Vagina (tissue), 2 donors: ENCODE measurements around the gene TMEM184B.

Experiments used
- POLR2A ChIP-seq, 2 donors: fragments of 450-650 bp; IDR thresholded peaks; one replicate each; pipeline ENCODE4 v1.6.1; 2017; ENCODE audit warnings: antibody characterized with exemption in 2 of 2, mild to moderate bottlenecking in 2 of 2, moderate library complexity in 2 of 2
- POLR2AphosphoS5 ChIP-seq, 2 donors: sonication (generic); formaldehyde crosslinking; IDR thresholded peaks; one replicate each; pipeline ENCODE4 v1.9.0; 2017; ENCODE audit warnings: antibody characterized with exemption in 2 of 2, mild to moderate bottlenecking in 2 of 2, low read depth in 1 of 2; ENCODE audit not compliant: insufficient read depth in 1 of 2
- TF ChIP-seq, protein P1 (sequence below), 3 experiments: fragments of 450-650 bp in 2 of 3; fragments of 200-600 bp in 1 of 3; sonication (generic) in 1 of 3; IDR thresholded peaks; one replicate each; pipeline ENCODE4 v1.5.1; 2017 to 2019; ENCODE audit warnings: antibody characterized with exemption in 3 of 3, mild to moderate bottlenecking in 2 of 3, moderate library complexity in 2 of 3

DNA sequence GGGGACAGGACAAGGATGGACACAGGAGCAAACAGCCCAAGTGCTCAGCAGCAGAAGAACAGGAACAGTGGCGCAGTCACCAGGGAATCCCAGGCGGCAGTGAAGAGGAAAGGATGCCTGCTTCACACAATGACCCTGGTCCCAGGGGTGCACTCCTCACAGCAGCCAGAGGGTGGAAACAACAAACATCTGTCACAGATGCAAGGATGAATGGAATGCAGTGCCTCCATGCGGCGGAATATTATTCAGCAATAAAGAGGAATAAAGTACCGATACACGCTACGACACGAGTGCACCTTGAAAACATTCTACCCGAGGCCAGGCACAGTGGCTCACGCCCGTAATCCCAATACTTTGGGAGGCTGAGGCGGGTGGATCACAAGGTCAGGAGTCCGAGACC, 31.7 kb upstream of the TMEM184B start:
- TF ChIP-seq, protein P1, sequence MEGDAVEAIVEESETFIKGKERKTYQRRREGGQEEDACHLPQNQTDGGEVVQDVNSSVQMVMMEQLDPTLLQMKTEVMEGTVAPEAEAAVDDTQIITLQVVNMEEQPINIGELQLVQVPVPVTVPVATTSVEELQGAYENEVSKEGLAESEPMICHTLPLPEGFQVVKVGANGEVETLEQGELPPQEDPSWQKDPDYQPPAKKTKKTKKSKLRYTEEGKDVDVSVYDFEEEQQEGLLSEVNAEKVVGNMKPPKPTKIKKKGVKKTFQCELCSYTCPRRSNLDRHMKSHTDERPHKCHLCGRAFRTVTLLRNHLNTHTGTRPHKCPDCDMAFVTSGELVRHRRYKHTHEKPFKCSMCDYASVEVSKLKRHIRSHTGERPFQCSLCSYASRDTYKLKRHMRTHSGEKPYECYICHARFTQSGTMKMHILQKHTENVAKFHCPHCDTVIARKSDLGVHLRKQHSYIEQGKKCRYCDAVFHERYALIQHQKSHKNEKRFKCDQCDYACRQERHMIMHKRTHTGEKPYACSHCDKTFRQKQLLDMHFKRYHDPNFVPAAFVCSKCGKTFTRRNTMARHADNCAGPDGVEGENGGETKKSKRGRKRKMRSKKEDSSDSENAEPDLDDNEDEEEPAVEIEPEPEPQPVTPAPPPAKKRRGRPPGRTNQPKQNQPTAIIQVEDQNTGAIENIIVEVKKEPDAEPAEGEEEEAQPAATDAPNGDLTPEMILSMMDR (IDR thresholded peaks at IDR 0.05): peak in 1 of 3 experiments; percentile 10
- TF ChIP-seq POLR2A (IDR thresholded peaks at IDR 0.05) (no peak), POLR2AphosphoS5 (IDR thresholded peaks at IDR 0.05; ENCODE audit: insufficient read depth in 1 of 2, low read depth in 1 of 2) (no peak)
